ENCODE results near the gene HDAC7.
"Not testable (repeated sequence)": the region's sequence is repeated elsewhere in the genome, so short reads cannot be mapped to it uniquely, and the experiment has no call there.

HDAC7 gene

DNA sequence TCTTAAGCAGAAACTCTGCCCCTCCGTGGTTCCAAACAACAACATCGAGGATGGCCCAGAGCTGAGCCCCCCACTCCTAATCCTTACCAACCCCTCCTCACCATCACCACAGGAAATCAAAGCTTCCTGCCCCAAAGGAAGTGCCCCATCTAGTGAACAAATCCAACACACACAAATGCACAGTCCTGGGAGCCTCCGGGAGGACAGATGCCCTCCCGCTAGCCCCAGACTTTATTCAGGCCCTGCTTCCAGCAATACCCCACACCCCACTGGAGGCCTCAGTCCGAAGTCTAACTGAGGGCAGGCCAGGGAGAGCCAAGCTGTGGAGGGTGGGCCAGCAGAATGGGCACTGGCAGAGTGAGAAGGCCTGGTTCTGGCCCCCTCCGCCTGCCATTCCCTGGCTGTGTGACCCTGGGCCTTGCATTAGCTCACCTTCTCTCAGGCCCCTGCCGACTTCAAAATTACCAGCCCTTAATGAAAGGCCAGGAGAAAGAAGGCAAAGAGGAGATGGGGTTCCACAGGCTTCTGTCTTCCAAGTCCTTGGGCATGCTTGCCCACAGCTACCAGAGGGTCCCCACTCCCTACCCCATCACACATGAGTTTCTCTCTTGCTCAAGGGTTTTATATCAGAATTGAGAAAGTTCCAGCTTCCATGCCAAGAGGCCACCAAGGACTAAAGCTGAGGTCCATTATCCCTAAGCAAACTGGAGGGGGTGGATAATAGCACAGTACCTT is 2.3 kb downstream of the HDAC7 start:
- H3K36me3 ChIP-seq (ENCODE audit: insufficient read depth, low read length), result peaks cover 13% of the 10 kb centered on the region
- peak overlapping the region; percentile 96 for H3K4me3 ChIP-seq (ENCODE audit: low read length)
- no peaks in the 10 kb centered on the region for H3K27me3 ChIP-seq (ENCODE audit: control insufficient read depth, insufficient read depth, low read length)
- peak overlapping the region; percentile 92 for H3K9ac ChIP-seq (ENCODE audit: low read depth, low read length)
- no peaks in the 10 kb centered on the region for H3K9me3 ChIP-seq (replicated peaks; ENCODE audit: low read length)
- peak overlapping the region; percentile 98 for H3K4me2 ChIP-seq (ENCODE audit: low read length)
- peaks cover 77% of the 10 kb centered on the region for H3K4me1 ChIP-seq (ENCODE audit: control insufficient read depth, insufficient read depth, low read length)

DNA sequence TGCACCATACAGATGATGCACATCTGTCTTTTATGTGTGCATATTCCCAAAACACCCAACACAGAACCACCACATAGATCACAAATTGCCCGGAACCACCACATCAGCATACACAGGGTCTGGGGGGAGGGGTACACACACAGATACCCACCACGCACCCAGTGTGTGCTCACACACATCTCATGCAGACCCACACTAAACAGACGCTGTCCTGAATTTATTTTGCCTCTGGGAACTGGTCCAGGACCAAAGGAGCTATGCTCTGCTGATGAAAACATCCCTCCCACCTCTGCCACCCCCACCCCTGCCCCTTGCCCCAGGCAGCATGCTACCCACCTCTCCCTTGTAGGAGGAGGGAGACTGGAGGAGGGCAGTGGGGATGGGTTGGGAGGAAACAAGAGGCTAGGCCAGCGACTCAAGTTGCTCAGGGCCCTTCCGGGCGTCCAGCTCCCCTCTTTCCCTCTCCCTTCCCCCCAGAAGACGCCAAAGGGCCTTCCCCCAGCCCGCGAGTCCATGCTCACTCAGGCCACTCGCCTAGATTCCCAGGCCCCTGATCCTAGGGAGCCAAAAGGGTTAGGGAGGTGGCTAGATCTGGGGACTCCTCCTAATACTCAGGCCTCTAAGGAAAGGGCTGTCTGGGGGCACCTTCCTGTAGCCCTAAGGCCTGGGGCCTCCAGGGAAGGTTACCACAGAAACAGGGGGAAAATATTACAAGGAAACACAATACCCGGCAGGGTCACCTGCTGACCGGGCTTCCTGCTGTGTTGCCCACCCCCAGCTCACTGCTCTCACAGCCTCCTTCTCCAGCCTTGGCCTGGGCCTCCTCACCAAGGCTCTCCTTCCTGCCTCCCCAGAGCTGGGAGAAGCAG is 3.1 kb downstream of the HDAC7 start:
- Histone ChIP-seq H3K9me3 (replicated peaks; ENCODE audit: low read length) (no peaks in the 10 kb centered on the region), H3K27me3 (ENCODE audit: control insufficient read depth, insufficient read depth, low read length) (no peaks in the 10 kb centered on the region), H3K4me2 (ENCODE audit: low read length) (peak overlapping the region; percentile 98), H3K4me1 (ENCODE audit: control insufficient read depth, insufficient read depth, low read length) (peaks cover 77% of the 10 kb centered on the region), H3K4me3 (ENCODE audit: low read length) (peak overlapping the region; percentile 96), H3K36me3 (ENCODE audit: insufficient read depth, low read length) (peaks cover 13% of the 10 kb centered on the region), H3K9ac (ENCODE audit: low read depth, low read length) (peak overlapping the region; percentile 92)

- not testable (repeated sequence) for H3K9ac ChIP-seq (ENCODE audit: low read depth, low read length); H3K9me3 ChIP-seq (replicated peaks; ENCODE audit: low read length); H3K4me3 ChIP-seq (ENCODE audit: low read length); H3K27me3 ChIP-seq (ENCODE audit: control insufficient read depth, insufficient read depth, low read length); H3K4me2 ChIP-seq (ENCODE audit: low read length)
- peaks cover 24% of the 10 kb centered on the region for H3K36me3 ChIP-seq (ENCODE audit: insufficient read depth, low read length)
- peaks cover 79% of the 10 kb centered on the region for H3K4me1 ChIP-seq (ENCODE audit: control insufficient read depth, insufficient read depth, low read length)
Observed at GRCh38 chr12:47815447-47815846, 4.3 kb downstream of the HDAC7 start.

DNA sequence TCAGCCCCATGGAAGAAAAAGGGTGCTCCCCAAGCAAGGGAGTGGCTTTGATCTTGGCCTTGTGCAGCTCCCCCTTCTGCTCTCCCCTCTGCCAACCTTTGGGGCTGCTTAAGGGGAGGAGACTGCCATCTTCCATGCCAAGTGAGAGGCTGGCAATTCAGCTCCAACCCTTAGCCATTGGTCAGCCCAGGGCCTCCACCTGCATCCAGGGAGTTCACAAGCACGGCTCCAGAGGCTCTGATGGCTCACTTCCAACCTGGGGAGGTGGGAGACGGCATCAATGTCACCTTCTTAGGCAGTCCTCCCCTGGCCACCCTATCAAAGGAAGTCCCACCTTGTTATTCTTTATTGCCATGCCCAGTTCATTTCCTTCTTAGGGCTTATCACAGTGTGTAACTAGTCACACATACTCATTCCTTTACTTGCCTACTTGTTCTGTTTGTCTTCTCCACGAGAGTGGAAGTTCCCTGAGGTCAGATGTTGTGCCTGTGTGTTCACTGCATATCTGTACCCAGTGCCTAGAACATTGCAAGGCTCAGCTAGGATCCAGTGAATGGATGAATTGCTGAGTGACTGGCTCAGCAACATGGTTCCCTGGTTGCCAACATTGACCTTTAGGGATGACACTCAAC is 5.0 kb downstream of the HDAC7 start:
- H3K27me3 ChIP-seq (ENCODE audit: control insufficient read depth, insufficient read depth, low read length), result no peaks in the 10 kb centered on the region
- no peaks in the 10 kb centered on the region for H3K9me3 ChIP-seq (replicated peaks; ENCODE audit: low read length)
- peak overlapping the region; percentile 74 for H3K9ac ChIP-seq (ENCODE audit: low read depth, low read length)
- peaks cover 24% of the 10 kb centered on the region for H3K36me3 ChIP-seq (ENCODE audit: insufficient read depth, low read length)
- H3K4me3 ChIP-seq (ENCODE audit: low read length), result no peak overlapping the region
- H3K4me1 ChIP-seq (ENCODE audit: control insufficient read depth, insufficient read depth, low read length), result peaks cover 86% of the 10 kb centered on the region
- peak overlapping the region; percentile 90 for H3K4me2 ChIP-seq (ENCODE audit: low read length)

DNA sequence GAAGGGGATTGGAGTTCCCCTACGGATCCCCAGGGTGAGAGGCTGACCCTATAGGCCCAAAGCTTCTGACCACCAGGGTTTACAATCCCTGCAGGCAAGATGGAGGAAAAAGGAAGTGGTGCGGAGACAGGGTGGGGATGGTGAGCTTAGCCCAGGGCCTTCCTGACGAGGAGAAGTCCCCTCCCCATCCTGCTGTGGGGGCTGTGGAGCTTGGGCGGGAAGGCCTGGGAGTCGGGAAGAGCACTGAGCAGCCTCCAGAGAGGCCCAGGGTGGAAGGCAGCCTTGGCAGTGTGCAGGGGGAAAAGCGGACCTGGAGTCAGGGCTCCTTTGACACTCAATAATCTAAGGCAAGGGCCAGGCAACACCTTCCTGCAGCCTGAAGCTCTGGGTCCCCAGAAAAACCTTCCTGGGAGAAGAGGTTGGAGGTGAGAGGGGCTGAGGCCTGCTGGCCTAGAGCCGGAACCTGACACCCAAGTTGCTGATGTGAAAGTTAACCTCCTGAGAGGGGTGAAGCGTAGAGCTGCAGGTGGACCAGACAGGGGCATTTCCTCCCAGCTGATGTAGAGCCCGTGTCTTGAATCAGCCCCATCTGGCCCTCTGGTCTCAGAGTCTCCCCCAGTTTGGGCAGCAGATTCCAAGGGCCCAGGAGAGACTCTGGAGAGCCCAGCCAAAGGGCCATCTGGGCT is 6.0 kb downstream of the HDAC7 start:
- Histone ChIP-seq H3K36me3 (ENCODE audit: insufficient read depth, low read length) (peaks cover 24% of the 10 kb centered on the region), H3K4me2 (ENCODE audit: low read length) (peak overlapping the region; percentile 90), H3K9ac (ENCODE audit: low read depth, low read length) (peak overlapping the region; percentile 74), H3K4me1 (ENCODE audit: control insufficient read depth, insufficient read depth, low read length) (peaks cover 93% of the 10 kb centered on the region), H3K27me3 (ENCODE audit: control insufficient read depth, insufficient read depth, low read length) (no peaks in the 10 kb centered on the region), H3K4me3 (ENCODE audit: low read length) (peak overlapping the region; percentile 66), H3K9me3 (replicated peaks; ENCODE audit: low read length) (no peaks in the 10 kb centered on the region)

GRCh38 chr12:47812797-47813510 is 6.7 kb downstream of the HDAC7 start:
- Histone ChIP-seq H3K4me3 (ENCODE audit: low read length) (peak overlapping the region; percentile 66), H3K4me1 (ENCODE audit: control insufficient read depth, insufficient read depth, low read length) (peaks cover 93% of the 10 kb centered on the region), H3K27me3 (ENCODE audit: control insufficient read depth, insufficient read depth, low read length) (no peaks in the 10 kb centered on the region), H3K36me3 (ENCODE audit: insufficient read depth, low read length) (peaks cover 25% of the 10 kb centered on the region), H3K4me2 (ENCODE audit: low read length) (peak overlapping the region; percentile 90), H3K9me3 (replicated peaks; ENCODE audit: low read length) (no peaks in the 10 kb centered on the region), H3K9ac (ENCODE audit: low read depth, low read length) (peak overlapping the region; percentile 80)

DNA sequence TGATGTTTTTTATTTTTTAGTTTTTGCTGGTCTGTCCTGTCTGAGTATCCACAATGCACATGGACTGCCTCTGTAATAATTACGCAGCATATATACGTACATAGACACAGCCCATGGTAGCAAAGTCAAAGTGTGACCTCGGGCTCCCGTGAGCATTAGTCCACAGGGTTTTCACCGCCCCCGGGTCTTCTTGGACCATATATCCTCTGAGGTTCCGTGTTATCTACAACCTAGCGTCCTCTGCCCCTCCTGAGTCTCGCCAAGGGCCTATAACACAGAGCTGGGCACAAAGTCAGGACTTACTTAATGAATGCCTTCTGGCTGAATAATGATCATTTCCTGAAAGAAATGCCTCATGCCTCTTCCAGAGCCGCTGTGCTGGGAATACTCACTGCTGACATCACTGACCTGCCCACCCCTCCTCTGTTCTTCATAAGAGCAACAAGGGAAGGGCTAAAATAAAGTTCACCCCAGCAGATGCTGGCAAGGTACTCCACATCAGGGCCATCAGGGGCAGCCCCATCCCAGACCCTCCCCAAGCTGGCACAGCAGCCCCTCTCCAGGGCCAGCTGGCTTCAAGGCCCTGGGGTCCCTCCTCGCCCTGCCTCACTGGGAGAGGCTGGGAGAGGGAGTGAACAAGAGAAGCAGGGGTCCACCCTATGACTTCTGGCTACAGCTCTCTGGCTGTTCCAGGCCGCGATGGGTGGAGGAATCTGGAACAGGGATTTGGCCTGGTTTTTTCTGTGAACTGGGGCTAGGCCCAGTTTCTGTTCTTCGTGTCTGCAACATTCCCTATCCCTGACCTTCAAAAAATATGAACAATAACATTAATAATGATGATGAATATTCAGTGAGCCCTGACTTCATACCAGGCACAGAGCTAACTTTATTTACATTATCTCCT is 7.9 kb downstream of the HDAC7 start:
- Histone ChIP-seq H3K4me1 (ENCODE audit: control insufficient read depth, insufficient read depth, low read length) (peaks cover 92% of the 10 kb centered on the region), H3K4me2 (ENCODE audit: low read length) (peak overlapping the region; percentile 90), H3K27me3 (ENCODE audit: control insufficient read depth, insufficient read depth, low read length) (no peaks in the 10 kb centered on the region), H3K4me3 (ENCODE audit: low read length) (peak overlapping the region; percentile 26), H3K9me3 (replicated peaks; ENCODE audit: low read length) (no peaks in the 10 kb centered on the region), H3K9ac (ENCODE audit: low read depth, low read length) (peak overlapping the region; percentile 80), H3K36me3 (ENCODE audit: insufficient read depth, low read length) (peaks cover 30% of the 10 kb centered on the region)

GRCh38 chr12:47811072-47811396 is 8.7 kb downstream of the HDAC7 start:
- Histone ChIP-seq H3K9ac (ENCODE audit: low read depth, low read length) (peak overlapping the region; percentile 80), H3K4me3 (ENCODE audit: low read length) (no peak overlapping the region), H3K27me3 (ENCODE audit: control insufficient read depth, insufficient read depth, low read length) (no peaks in the 10 kb centered on the region), H3K9me3 (replicated peaks; ENCODE audit: low read length) (no peaks in the 10 kb centered on the region), H3K36me3 (ENCODE audit: insufficient read depth, low read length) (peaks cover 32% of the 10 kb centered on the region), H3K4me1 (ENCODE audit: control insufficient read depth, insufficient read depth, low read length) (peaks cover 87% of the 10 kb centered on the region), H3K4me2 (ENCODE audit: low read length) (peak overlapping the region; percentile 90)

GRCh38 chr12:47809518-47809917 is 10.2 kb downstream of the HDAC7 start:
- H3K4me3 ChIP-seq (ENCODE audit: low read length); H3K9ac ChIP-seq (ENCODE audit: low read depth, low read length); H3K4me2 ChIP-seq (ENCODE audit: low read length); H3K27me3 ChIP-seq (ENCODE audit: control insufficient read depth, insufficient read depth, low read length); H3K9me3 ChIP-seq (replicated peaks; ENCODE audit: low read length): not testable (repeated sequence)
- peaks cover 87% of the 10 kb centered on the region for H3K4me1 ChIP-seq (ENCODE audit: control insufficient read depth, insufficient read depth, low read length)
- peaks cover 41% of the 10 kb centered on the region for H3K36me3 ChIP-seq (ENCODE audit: insufficient read depth, low read length)

Measured in skeletal muscle satellite cell (primary cell).